Calu3 (cell line): ENCODE measurements around the gene PACRG. TPM values are rescaled to one million over a fixed set of nuclear protein-coding genes. Genes with fewer than 3 reads are reported as not detected.

ENCODE experiments used
- BruUV-seq: library from RNA; stranded (reverse); fragments of 400-500 nt; replicated peaks from 2 replicates; lab custom pipeline; 2021; lab: Mats Ljungman, UMichigan
- CTCF ChIA-PET: fragments of 300-600 bp; sonication (Branson Sonifier 250); formaldehyde crosslinking; loops from one replicate; lab custom pipeline; 2022; ENCODE audit warnings: antibody characterized with exemption; lab: Charles Lee
- DNase-seq: peaks from one replicate; pipeline ENCODE4 v3.0.0; 2022
- H3K27ac Mint-ChIP-seq: one replicate; pipeline ENCODE4 v1.8.0; 2022; ENCODE audit warnings: mixed read lengths; ENCODE audit not compliant: unreplicated experiment
- H3K27me3 Mint-ChIP-seq: one replicate; pipeline ENCODE4 v1.8.0; 2022; ENCODE audit warnings: mixed read lengths; ENCODE audit not compliant: unreplicated experiment
- H3K36me3 Mint-ChIP-seq: one replicate; pipeline ENCODE4 v1.8.0; 2022; ENCODE audit warnings: mild to moderate bottlenecking, moderate library complexity, mixed read lengths; ENCODE audit not compliant: insufficient read depth, unreplicated experiment
- H3K4me1 Mint-ChIP-seq: one replicate; pipeline ENCODE4 v1.8.0; 2022; ENCODE audit warnings: mild to moderate bottlenecking, low read depth, mixed read lengths; ENCODE audit not compliant: unreplicated experiment
- H3K4me3 Mint-ChIP-seq: one replicate; pipeline ENCODE4 v1.8.0; 2022; ENCODE audit warnings: mild to moderate bottlenecking, low read depth, moderate library complexity, mixed read lengths; ENCODE audit not compliant: unreplicated experiment
- H3K9me3 Mint-ChIP-seq: one replicate; pipeline ENCODE4 v1.8.0; 2022; ENCODE audit warnings: low read depth, mixed read lengths; ENCODE audit not compliant: unreplicated experiment
- CTCF ChIP-seq: fragments of 200-600 bp; IDR thresholded peaks from one replicate; pipeline ENCODE4 v1.8.0; 2022; ENCODE audit warnings: antibody characterized with exemption; ENCODE audit not compliant: unreplicated experiment
- intact Hi-C: fragments of 100-400 bp; cut with micrococcal nuclease; formaldehyde crosslinking; loops from one replicate; pipeline ENCODE4 v1.10.0; 2022; ENCODE audit not compliant: unreplicated experiment
- total RNA-seq: library from RNA; stranded (reverse); gene quantifications from 2 replicates; pipeline ENCODE4 v1.2.3, GENCODE V29; 2022

PACRG gene
- total RNA-seq, 1 experiment from 2014 or later = 1.5 TPM

- Mint-ChIP-seq H3K27ac (no peak overlapping the region), H3K9me3 (no peaks in the 10 kb centered on the region), H3K4me1 (peaks cover 29% of the 10 kb centered on the region), H3K36me3 (peaks cover 5% of the 10 kb centered on the region), H3K27me3 (no peaks in the 10 kb centered on the region), H3K4me3 (no peak overlapping the region)
- no TSS peak for BruUV-seq
- CTCF ChIA-PET = interaction anchor here (1.4 kb wide), 1 partner anchor 140 kb away, joined by 4 read pairs; no protein-coding TSS in a partner anchor
- no peak for TF ChIP-seq CTCF
- intact Hi-C loops = no loop called here
- DNase-seq = no peak
These were observed 590.5 kb downstream of the PACRG start for GRCh38 chr6:163318071-163318786.

- Mint-ChIP-seq H3K4me1 (peaks cover 45% of the 10 kb centered on the region), H3K27me3 (no peaks in the 10 kb centered on the region), H3K27ac (no peak overlapping the region), H3K36me3 (peaks cover 9% of the 10 kb centered on the region), H3K9me3 (no peaks in the 10 kb centered on the region), H3K4me3 (no peak overlapping the region)
- no peak for DNase-seq
- intact Hi-C loops = no loop called here
- TF ChIP-seq CTCF = no peak
- BruUV-seq = no TSS peak
- CTCF ChIA-PET = interaction anchor here (0.5 to 1.1 kb wide), 4 partner anchors 8 to 158 kb away, joined by 3 read pairs; no protein-coding TSS in a partner anchor
These were observed 592.0 kb downstream of the PACRG start for GRCh38 chr6:163319609-163320366.

- no peak for TF ChIP-seq CTCF
- H3K4me1 Mint-ChIP-seq = peaks cover 51% of the 10 kb centered on the region
- intact Hi-C loops = no loop called here
- no TSS peak for BruUV-seq
- peaks cover 14% of the 10 kb centered on the region for H3K36me3 Mint-ChIP-seq
- no peak overlapping the region for H3K27ac Mint-ChIP-seq
- no peaks in the 10 kb centered on the region for H3K27me3 Mint-ChIP-seq
- no peak overlapping the region for H3K4me3 Mint-ChIP-seq
- no peaks in the 10 kb centered on the region for H3K9me3 Mint-ChIP-seq
- CTCF ChIA-PET = interaction anchor here (1.1 kb wide), 1 partner anchor 9 kb away, joined by 3 read pairs; no protein-coding TSS in a partner anchor
- no peak for DNase-seq
These were observed 592.6 kb downstream of the PACRG start for GRCh38 chr6:163320402-163320801.

GRCh38 chr6:163320804-163321203 lies 593.0 kb downstream of the PACRG start:
- Mint-ChIP-seq H3K27ac (no peak overlapping the region), H3K36me3 (peaks cover 14% of the 10 kb centered on the region), H3K9me3 (no peaks in the 10 kb centered on the region), H3K4me1 (peaks cover 54% of the 10 kb centered on the region), H3K27me3 (no peaks in the 10 kb centered on the region), H3K4me3 (no peak overlapping the region)
- BruUV-seq = no TSS peak
- intact Hi-C loops = no loop called here
- TF ChIP-seq CTCF = no peak
- DNase-seq = no peak
- CTCF ChIA-PET = interaction anchor here (1.1 kb wide), 1 partner anchor 9 kb away, joined by 3 read pairs; no protein-coding TSS in a partner anchor
